ENCODE data around the gene PTPRN2. TPM values are rescaled to one million over a fixed set of nuclear protein-coding genes. Genes with fewer than 3 reads are reported as not detected.
A peak's percentile ranks its signal among the peaks of the same experiment; 100 is the strongest.

Gene PTPRN2
- polyA plus RNA-seq, 1 donor from 2014 or later = 1.6 TPM

DNA sequence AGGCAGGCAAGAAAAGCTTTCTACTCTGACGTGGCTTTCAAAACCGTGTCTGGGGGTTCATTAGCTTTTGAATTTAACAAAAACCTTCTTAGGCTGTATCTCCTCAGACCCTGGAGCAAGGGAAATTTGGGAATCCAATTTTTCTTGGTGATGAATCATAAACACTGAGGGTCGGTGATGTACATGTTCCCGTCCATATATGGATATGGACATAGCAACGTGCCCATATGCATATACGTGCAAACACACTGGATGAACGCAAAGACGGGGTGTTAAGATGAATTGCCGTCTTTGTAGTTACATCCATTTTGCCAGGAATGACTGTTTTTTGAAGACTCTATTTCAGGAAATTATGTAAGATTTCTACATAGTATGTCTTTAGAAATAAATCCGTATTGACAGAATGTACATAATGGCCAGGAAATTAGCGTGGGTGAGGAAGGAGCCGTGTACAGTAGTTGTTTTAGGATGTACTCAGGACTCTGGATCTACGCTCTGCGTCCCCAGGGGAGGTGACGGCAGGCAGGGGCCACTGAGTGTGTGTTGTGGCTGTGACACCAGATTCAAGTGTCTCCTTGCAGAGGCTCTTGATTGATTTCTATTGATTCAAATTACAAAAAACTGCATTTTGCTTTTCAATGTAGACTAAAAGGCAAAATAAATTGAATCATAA, 1012.6 kb downstream of the PTPRN2 start:
- no peak overlapping the region for H3K4me3 Mint-ChIP-seq
- peaks cover 0 to 6% (median 5%) of the 10 kb centered on the region in 3 donors for H3K4me1 Mint-ChIP-seq

DNA sequence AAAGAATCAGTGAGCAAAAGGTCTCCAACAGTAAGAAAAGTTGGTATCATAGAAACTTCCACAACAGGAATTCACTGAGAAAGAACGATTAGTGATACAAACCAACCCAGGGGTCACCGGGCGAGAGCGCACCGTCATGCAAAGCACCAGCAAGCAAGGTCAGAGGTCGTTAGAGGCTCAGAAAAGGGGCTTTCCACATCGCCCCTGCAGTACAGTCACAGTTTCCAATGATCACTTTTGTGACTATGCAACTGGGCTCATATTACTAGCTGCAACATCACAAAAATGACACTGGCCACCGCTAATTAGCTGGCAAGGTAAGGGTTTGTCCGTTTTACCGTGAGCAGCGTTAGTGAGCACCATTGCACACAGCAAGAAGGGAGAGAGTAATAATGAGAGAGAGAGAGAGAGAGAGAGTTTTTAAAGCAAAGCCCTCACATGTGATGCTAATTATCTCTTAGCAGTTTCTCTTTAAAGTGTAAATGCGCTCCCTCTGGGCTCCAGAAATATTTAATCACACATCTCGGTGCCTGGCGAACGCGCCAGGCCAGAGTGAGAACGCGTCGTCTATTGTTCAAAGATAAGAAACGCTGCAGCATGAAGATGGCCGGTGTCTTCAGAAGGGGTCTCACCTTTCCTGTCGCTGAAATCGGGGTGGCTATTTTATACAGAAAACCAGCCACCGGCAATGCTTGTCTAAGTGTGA, 1013.4 kb downstream of the PTPRN2 start:
- H3K27ac Mint-ChIP-seq = no peak overlapping the region
- H3K4me1 Mint-ChIP-seq = peaks cover 0 to 7% (median 5%) of the 10 kb centered on the region in 3 donors
- H3K4me3 Mint-ChIP-seq = no peak overlapping the region
- no peaks in the 10 kb centered on the region for H3K36me3 Mint-ChIP-seq
- no peaks in the 10 kb centered on the region for H3K27me3 Mint-ChIP-seq
- H3K9me3 Mint-ChIP-seq = peaks cover 0 to 2% (median 0%) of the 10 kb centered on the region in 3 donors

More for the DNA sequence above, 1012.6 kb downstream of the PTPRN2 start:
- Mint-ChIP-seq H3K9me3 (peaks cover 0 to 2% (median 0%) of the 10 kb centered on the region in 3 donors), H3K27ac (no peak overlapping the region), H3K36me3 (no peaks in the 10 kb centered on the region), H3K27me3 (no peaks in the 10 kb centered on the region)

DNA sequence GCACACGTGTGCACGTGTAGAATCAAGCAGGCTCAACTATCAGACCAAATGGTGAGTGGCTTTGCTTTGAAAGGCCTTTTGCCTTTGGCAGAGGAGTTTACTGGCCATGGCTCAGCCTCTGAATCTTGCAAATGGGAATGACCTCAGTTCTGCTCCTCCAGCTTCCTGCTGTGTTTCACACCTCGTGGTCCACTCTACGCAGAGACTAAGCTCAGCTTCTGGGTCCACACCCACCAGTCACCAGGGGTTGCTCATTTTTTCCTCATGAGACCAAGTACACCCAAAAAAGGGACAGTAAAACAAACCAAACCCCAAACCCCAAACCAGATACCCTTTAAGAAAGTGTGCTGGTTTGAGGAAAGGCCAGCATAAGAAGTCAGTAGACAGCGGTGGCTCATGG, 1014.4 kb downstream of the PTPRN2 start:
- no peaks in the 10 kb centered on the region for H3K36me3 Mint-ChIP-seq
- no peaks in the 10 kb centered on the region for H3K27me3 Mint-ChIP-seq
- peaks cover under 1 to 13% (median 8%) of the 10 kb centered on the region in 3 donors for H3K4me1 Mint-ChIP-seq
- H3K27ac Mint-ChIP-seq = no peak overlapping the region
- peak overlapping the region in 1 of 4 donors; percentile 72 for H3K4me3 Mint-ChIP-seq
- H3K9me3 Mint-ChIP-seq = peaks cover 0 to under 1% (median 0%) of the 10 kb centered on the region in 3 donors

DNA sequence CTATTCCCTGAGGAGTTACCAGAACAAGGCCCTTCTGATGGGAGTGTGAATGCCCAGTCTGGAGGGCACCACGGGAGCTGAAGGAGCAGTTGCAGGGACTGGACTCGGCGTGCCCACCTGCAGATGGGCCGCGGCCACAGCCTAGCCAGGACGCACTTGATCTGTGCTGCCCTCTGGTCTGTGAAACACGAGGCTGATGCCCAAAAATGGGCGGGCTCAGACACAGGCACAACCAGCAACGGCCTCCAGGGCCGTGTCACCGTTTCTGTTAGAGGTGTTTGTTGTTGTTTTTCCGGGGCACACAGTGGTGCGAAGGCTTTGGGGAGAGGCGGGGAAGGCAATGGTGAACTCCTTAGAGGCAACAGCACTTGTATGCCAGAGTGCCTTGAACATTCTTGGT, 1015.0 kb downstream of the PTPRN2 start:
- H3K9me3 Mint-ChIP-seq = no peaks in the 10 kb centered on the region
- H3K36me3 Mint-ChIP-seq = no peaks in the 10 kb centered on the region
- peaks cover 1% of the 10 kb centered on the region for H3K27me3 Mint-ChIP-seq
- no peak overlapping the region for H3K4me3 Mint-ChIP-seq
- peaks cover 4 to 17% (median 13%) of the 10 kb centered on the region in 3 donors for H3K4me1 Mint-ChIP-seq
- no peak overlapping the region for H3K27ac Mint-ChIP-seq

- no peak overlapping the region for H3K27ac Mint-ChIP-seq
- no peaks in the 10 kb centered on the region for H3K9me3 Mint-ChIP-seq
- peaks cover 4 to 17% (median 12%) of the 10 kb centered on the region in 3 donors for H3K4me1 Mint-ChIP-seq
- H3K27me3 Mint-ChIP-seq = peaks cover 1% of the 10 kb centered on the region
- peak overlapping the region in 1 of 4 donors; percentile 48 for H3K4me3 Mint-ChIP-seq
- H3K36me3 Mint-ChIP-seq = peaks cover 2% of the 10 kb centered on the region
These were observed 1017.0 kb downstream of the PTPRN2 start for GRCh38 chr7:157570531-157571200.

DNA sequence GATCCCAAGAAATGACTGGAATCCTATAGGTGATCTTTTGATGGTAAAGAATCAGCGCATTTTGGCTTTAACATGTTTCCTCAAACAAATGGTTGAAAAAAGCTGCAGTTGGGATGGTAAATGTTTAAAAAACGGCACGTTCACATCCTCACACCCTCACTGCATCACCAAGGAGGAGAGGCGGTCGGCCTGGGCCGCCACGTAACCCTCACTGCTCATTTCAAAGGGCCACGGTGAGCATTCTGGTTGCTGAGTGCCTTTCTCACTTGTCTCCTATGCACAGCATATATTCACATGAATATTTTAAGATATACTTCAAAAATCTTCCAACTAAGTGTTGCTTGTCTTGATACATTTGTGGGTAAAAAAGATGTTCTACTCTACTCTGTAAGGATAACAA, 1017.7 kb downstream of the PTPRN2 start:
- peaks cover 2% of the 10 kb centered on the region for H3K36me3 Mint-ChIP-seq
- H3K9me3 Mint-ChIP-seq = no peaks in the 10 kb centered on the region
- H3K27ac Mint-ChIP-seq = peak overlapping the region in 2 of 3 donors; percentile 5 to 7
- H3K27me3 Mint-ChIP-seq = peaks cover 1% of the 10 kb centered on the region
- H3K4me1 Mint-ChIP-seq = peaks cover 4 to 17% (median 11%) of the 10 kb centered on the region in 3 donors
- H3K4me3 Mint-ChIP-seq = peak overlapping the region in 1 of 4 donors; percentile 48

GRCh38 chr7:157568770-157569584, 1018.6 kb downstream of the PTPRN2 start:
- Mint-ChIP-seq H3K4me3 (peak overlapping the region; percentile 48 to 96 (median 92)), H3K27ac (peak overlapping the region in 2 of 3 donors; percentile 75 to 85), H3K9me3 (no peaks in the 10 kb centered on the region), H3K36me3 (peaks cover 3% of the 10 kb centered on the region), H3K4me1 (peaks cover 4 to 21% (median 11%) of the 10 kb centered on the region in 3 donors), H3K27me3 (peaks cover 1% of the 10 kb centered on the region)

GRCh38 chr7:157568106-157568769, 1019.4 kb downstream of the PTPRN2 start:
- Mint-ChIP-seq H3K36me3 (peaks cover 3% of the 10 kb centered on the region), H3K27me3 (peaks cover 1% of the 10 kb centered on the region), H3K4me3 (peak overlapping the region; percentile 48 to 96 (median 92)), H3K9me3 (no peaks in the 10 kb centered on the region), H3K4me1 (peaks cover 4 to 21% (median 11%) of the 10 kb centered on the region in 3 donors), H3K27ac (peak overlapping the region in 1 of 3 donors; percentile 85)

GRCh38 chr7:157567666-157568065, 1020.0 kb downstream of the PTPRN2 start:
- H3K27me3 Mint-ChIP-seq = peaks cover 1% of the 10 kb centered on the region
- H3K36me3 Mint-ChIP-seq = peaks cover 3% of the 10 kb centered on the region
- H3K4me1 Mint-ChIP-seq = peaks cover 4 to 21% (median 11%) of the 10 kb centered on the region in 3 donors
- H3K9me3 Mint-ChIP-seq = no peaks in the 10 kb centered on the region
- H3K27ac Mint-ChIP-seq = no peak overlapping the region
- H3K4me3 Mint-ChIP-seq = peak overlapping the region; percentile 26 to 96 (median 70)

GRCh38 chr7:157566631-157567006, 1021.0 kb downstream of the PTPRN2 start:
- Mint-ChIP-seq H3K4me1 (peaks cover 4 to 21% (median 11%) of the 10 kb centered on the region in 3 donors), H3K27me3 (peaks cover 1% of the 10 kb centered on the region), H3K9me3 (no peaks in the 10 kb centered on the region), H3K36me3 (peaks cover 3% of the 10 kb centered on the region), H3K27ac (peak overlapping the region in 1 of 3 donors; percentile 14), H3K4me3 (peak overlapping the region in 2 of 4 donors; percentile 48 to 71)

DNA sequence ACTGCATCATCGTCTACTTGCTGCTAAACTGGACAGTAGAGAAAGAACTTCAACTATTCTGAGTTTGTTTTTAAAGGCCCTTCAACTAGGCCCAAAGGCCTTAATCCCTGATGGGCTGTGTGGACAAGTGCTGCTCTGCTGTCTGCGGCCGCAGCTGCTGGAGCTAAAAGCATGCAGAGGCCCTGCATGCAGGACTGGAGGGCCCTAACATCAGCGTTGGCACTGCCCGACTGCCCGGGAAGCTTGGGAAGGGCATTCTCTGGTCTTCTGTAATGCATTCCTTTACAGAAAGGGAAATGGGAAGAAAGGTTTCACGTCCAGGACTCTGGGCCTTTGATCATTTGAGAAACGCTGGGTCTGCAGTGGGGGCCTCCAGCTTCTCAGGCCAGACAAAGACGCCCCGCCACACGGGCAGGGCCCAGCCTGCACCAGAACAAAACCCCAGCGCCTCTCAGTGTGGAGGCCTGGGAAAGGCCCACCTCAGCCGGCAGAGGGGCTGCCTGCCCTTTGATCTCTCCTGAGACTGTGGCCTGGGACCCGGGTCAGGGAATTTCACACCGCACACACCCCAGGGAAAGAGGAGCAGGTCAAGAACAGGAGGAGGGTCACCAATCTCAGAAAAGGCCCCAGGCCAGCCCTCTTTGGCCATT, 1021.5 kb downstream of the PTPRN2 start:
- Mint-ChIP-seq H3K4me3 (peak overlapping the region in 1 of 4 donors; percentile 14), H3K27me3 (peaks cover 1% of the 10 kb centered on the region), H3K36me3 (peaks cover 3% of the 10 kb centered on the region), H3K27ac (no peak overlapping the region), H3K9me3 (no peaks in the 10 kb centered on the region), H3K4me1 (peaks cover 4 to 21% (median 11%) of the 10 kb centered on the region in 3 donors)

DNA sequence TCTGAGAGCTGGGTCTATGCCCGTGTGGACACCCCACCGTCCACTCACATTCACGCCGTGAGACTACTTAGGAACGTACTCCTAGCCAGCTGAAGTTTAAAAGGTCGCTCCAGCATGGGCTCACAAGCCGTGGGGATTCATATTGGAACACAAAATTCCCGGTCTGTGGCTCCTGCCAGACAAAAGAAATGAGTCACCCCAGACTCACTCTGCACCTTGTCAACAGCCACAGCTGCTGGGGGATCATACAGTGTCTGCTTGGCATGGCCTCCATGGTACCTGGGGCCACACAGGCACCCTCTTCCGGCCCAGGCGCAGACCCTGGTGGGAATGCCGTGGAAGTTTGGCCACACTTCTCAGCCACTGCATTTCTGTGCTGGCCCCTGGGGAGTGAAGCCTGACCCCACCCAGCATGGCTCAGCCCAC, 1022.4 kb downstream of the PTPRN2 start:
- peaks cover 4 to 21% (median 11%) of the 10 kb centered on the region in 3 donors for H3K4me1 Mint-ChIP-seq
- H3K36me3 Mint-ChIP-seq = peaks cover 3% of the 10 kb centered on the region
- H3K27me3 Mint-ChIP-seq = peaks cover 1% of the 10 kb centered on the region
- no peak overlapping the region for H3K4me3 Mint-ChIP-seq
- no peaks in the 10 kb centered on the region for H3K9me3 Mint-ChIP-seq
- no peak overlapping the region for H3K27ac Mint-ChIP-seq

DNA sequence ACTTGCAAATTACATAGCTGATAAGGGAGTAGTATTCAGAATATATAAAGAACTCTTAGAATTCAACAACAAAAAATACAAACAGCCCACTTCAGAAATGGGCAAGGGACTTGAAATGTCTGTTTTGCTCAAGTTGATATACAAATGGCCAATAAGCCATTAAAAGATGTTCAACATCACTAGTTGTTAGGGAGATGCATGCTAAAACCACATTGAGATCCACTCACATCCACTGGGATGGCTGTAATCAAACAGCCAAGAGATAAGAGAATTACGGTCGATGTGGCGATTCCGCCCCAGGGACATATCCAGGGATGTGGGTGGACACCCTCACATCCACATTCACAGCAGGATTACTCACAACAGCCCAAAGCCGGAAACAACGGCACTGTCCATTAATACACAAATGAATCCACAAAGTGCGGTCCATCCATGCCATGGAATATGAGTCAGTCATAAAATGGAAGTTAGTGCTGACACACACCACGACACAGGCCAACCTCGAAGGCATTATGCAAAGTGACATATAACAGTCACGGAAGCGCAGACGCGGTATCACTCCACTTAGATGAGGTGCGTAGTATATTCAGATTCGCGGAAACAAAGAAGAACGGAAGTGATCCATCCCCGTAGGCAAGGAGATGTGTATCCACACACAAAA, 1023.0 kb downstream of the PTPRN2 start:
- H3K27ac Mint-ChIP-seq = no peak overlapping the region
- peaks cover 4 to 20% (median 11%) of the 10 kb centered on the region in 3 donors for H3K4me1 Mint-ChIP-seq
- H3K27me3 Mint-ChIP-seq = peaks cover 1% of the 10 kb centered on the region
- H3K36me3 Mint-ChIP-seq = peaks cover 3% of the 10 kb centered on the region
- no peaks in the 10 kb centered on the region for H3K9me3 Mint-ChIP-seq
- peak overlapping the region in 3 of 4 donors; percentile 1 to 34 (median 31) for H3K4me3 Mint-ChIP-seq
